K562 (cell line): ENCODE results near the gene UBE2E2. TPM values are rescaled to one million over a fixed set of nuclear protein-coding genes. Genes with fewer than 3 reads are reported as not detected.

Experiments used
- SNRNP70 ChIP-seq: fragments of 200-400 bp; formaldehyde crosslinking; optimal IDR thresholded peaks from 2 replicates; pipeline ENCODE3; 2017; ENCODE audit warnings: low read depth, low read length
- TAL1 ChIP-seq: fragments of 450-650 bp; IDR thresholded peaks from 2 replicates; pipeline ENCODE4 v1.6.1; 2016; ENCODE audit warnings: mild to moderate bottlenecking
- THRAP3 ChIP-seq: fragments of 450-650 bp; IDR thresholded peaks from 2 replicates; pipeline ENCODE4 v1.6.1; 2016; ENCODE audit warnings: mild to moderate bottlenecking, inconsistent platforms, borderline replicate concordance
- polyA plus RNA-seq, 8 experiments: library from polyadenylated mRNA; depleted of rRNA in 4 of 8; stranded (reverse) in 5 of 8; unstranded in 3 of 8; fragments of >200 nt; fragmentation: Nextera tagmentation in 2 of 8; fragmentation: Illumina TruSeq in 1 of 8; extraction: Ambion mirVana in 2 of 8; extraction: Trizol in 1 of 8; gene quantifications; 2 replicates each; pipeline versions ENCODE4 v1.2.1 to v1.2.3, GENCODE V29; 2011 to 2014; ENCODE audit warnings: inconsistent platforms in 1 of 8, missing spikeins in 1 of 8
- total RNA-seq, 7 experiments: library from RNA; depleted of rRNA in 6 of 7; stranded (reverse); fragments of >200 nt in 6 of 7; fragmentation: Illumina TruSeq in 2 of 7; extraction: Trizol in 2 of 7; gene quantifications; 2 replicates each; pipeline versions ENCODE4 v1.2.1 to v1.2.3, GENCODE V29; 2011 to 2021; ENCODE audit warnings: low replicate concordance in 1 of 7
- TF ChIP-seq, protein P1 (sequence below), 2 experiments: fragments of 450-650 bp in 1 of 2; sonication (generic) in 1 of 2; formaldehyde crosslinking in 1 of 2; IDR thresholded peaks; 2 replicates each; pipeline versions ENCODE4 v1.7.1 to v1.9.0; 2016 to 2022; ENCODE audit warnings: inconsistent platforms in 1 of 2, mild to moderate bottlenecking in 1 of 2, missing genetic modification reagents in 1 of 2

Gene UBE2E2
- total and polyA plus RNA-seq, 9 of the 15 experiments (the other 6 are each of a cell fraction or from before 2014, with no cell fraction given), result 0.22 to 5.1 (median 1.9) TPM

DNA sequence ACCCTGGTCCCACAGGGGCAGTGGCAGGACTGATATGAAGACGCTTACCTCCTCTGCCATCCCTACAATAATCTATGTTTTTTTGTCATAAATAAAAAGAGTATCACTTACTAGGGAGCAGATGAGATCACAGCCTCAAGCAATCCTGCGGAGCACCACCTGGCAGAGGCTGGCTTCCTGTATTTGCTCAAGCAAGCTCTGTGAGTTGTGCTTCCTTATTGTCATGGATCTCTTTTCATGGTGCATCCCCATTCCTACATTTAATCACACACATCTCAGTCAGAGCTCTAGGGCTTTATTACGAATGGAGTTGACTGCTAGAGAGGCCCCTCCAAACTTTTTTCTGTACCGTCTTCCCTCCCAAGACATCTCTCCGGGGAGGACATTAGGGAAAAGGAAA, 186.0 kb downstream of the UBE2E2 start (continued):
- TF ChIP-seq, protein P1, sequence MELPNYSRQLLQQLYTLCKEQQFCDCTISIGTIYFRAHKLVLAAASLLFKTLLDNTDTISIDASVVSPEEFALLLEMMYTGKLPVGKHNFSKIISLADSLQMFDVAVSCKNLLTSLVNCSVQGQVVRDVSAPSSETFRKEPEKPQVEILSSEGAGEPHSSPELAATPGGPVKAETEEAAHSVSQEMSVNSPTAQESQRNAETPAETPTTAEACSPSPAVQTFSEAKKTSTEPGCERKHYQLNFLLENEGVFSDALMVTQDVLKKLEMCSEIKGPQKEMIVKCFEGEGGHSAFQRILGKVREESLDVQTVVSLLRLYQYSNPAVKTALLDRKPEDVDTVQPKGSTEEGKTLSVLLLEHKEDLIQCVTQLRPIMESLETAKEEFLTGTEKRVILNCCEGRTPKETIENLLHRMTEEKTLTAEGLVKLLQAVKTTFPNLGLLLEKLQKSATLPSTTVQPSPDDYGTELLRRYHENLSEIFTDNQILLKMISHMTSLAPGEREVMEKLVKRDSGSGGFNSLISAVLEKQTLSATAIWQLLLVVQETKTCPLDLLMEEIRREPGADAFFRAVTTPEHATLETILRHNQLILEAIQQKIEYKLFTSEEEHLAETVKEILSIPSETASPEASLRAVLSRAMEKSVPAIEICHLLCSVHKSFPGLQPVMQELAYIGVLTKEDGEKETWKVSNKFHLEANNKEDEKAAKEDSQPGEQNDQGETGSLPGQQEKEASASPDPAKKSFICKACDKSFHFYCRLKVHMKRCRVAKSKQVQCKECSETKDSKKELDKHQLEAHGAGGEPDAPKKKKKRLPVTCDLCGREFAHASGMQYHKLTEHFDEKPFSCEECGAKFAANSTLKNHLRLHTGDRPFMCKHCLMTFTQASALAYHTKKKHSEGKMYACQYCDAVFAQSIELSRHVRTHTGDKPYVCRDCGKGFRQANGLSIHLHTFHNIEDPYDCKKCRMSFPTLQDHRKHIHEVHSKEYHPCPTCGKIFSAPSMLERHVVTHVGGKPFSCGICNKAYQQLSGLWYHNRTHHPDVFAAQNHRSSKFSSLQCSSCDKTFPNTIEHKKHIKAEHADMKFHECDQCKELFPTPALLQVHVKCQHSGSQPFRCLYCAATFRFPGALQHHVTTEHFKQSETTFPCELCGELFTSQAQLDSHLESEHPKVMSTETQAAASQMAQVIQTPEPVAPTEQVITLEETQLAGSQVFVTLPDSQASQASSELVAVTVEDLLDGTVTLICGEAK (IDR thresholded peaks at IDR 0.05), result no peak
- TF ChIP-seq, protein P1 (CRISPR knock-in tag; IDR thresholded peaks at IDR 0.05), result no peak
- TF ChIP-seq THRAP3 (no peak), SNRNP70 (no peak), TAL1 (no peak)
